Measurements from ENCODE around the gene PSMA7. TPM values are rescaled to one million over a fixed set of nuclear protein-coding genes. Genes with fewer than 3 reads are reported as not detected.

Gene PSMA7
- total RNA-seq (100 to 1,000 TPM; 136 to 176 TPM), polyA plus RNA-seq (100 to 1,000 TPM; 235 to 259 TPM)
- long read RNA-seq, donor 1, transcript PSMA7-201 (3 exons, 925 nt) = minor isoform, 17 of 302 reads
- long read RNA-seq, donor 1, transcript PSMA7-206 (4 exons, 548 nt) = minor isoform, 34 of 302 reads
- long read RNA-seq, donor 1, transcript PSMA7-203 (7 exons, 996 nt) = major isoform, 190 of 302 reads
- long read RNA-seq, donor 1, partial matches to known transcripts = 16 of 302 reads
- long read RNA-seq, donor 1, other reads (novel, unspliced or antisense) = 45 of 302 reads
- long read RNA-seq, donor 2, transcript PSMA7-206 (4 exons, 548 nt) = major isoform, 223 of 339 reads
- long read RNA-seq, donor 2, transcript PSMA7-203 (7 exons, 996 nt) = minor isoform, 96 of 339 reads
- long read RNA-seq, donor 2, partial matches to known transcripts = 12 of 339 reads
- long read RNA-seq, donor 2, other reads (novel, unspliced or antisense) = 7 of 339 reads

DNA sequence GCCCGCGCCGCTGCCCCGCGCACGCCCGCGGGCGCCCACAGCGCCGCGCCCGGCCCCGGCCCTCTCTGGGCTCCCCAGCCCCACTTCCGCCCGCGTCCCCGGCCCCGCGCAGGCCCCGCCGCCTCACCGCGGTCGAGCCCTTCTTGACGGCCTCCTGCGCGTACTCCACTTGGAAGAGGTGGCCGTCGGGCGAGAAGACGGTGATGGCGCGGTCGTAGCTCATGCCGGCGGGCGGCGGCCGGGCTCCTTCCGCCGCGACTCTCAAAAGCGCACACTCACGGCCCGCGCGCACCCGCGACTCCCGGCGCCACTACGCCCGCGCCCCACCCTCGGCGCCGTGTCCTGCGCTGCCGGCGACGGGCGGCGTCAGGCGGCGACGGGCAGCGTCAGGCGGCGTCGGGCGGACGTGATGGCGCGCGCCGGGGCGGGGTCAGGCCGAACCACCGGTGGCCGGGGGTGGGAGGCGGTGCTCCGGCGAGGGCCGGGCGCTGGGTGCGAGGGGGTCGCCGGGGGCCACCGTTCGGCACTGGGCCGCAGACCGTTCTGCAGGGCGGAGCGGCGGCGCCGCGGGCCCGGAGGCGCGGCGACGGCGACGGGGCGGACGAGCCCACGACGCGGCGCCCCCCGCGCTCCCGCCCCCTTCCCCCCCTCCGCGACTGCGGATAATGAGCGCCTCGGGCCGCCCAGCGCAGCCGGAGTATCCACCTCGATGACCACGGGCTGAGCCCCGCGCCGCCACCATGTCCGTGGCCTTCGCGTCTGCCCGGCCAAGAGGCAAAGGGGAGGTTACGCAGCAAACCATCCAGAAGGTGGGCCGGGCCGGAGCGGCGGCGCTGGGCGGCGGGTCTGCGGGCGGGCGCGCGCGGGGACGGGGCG is at the start of gene PSMA7, which contains the start of gene SS18L1:
Gene PSMA7, minus strand, starts transcription at position 314 of the 876 bp plus-strand sequence. Its CDS starts 91 bp downstream, at position 223.
Gene SS18L1, plus strand, starts transcription at position 689 of the 876 bp plus-strand sequence. Its CDS starts 52 bp downstream, at position 741.
- Histone ChIP-seq H3K4me1 (ENCODE audit: control insufficient read depth in 1 of 2, insufficient read depth in 2 of 2, low read length in 2 of 2) (no peaks in the 10 kb centered on the region), H3K27me3 (ENCODE audit: control insufficient read depth in 1 of 2, insufficient read depth in 2 of 2, low read length in 1 of 2) (no peaks in the 10 kb centered on the region), H3K36me3 (ENCODE audit: control insufficient read depth in 1 of 2, insufficient read depth in 2 of 2, low read length in 1 of 2) (peaks cover 0 to 8% of the 10 kb centered on the region in 2 donors), H3K4me3 (ENCODE audit: low read length in 2 of 2) (peak within 1 kb of the TSS; percentile 96 to 98), H3K27ac (ENCODE audit: low read depth in 1 of 2, low read length in 2 of 2) (peak within 1 kb of the TSS; percentile 84 to 93), H3K9me3 (ENCODE audit: control insufficient read depth, low read length) (no peaks in the 10 kb centered on the region)
- intact Hi-C loops (cut with DNase I) = loop anchor here in 1 of 2 donors (5.0 kb wide), 1 partner anchor 39 kb away; the partner anchor contains the start of gene MTG2
- ATAC-seq (ENCODE audit: low FRiP score) = peak; percentile 94
- 1% methylated on average over 82 to 148 of the region's 148 CpGs for WGBS, 2 donors
- peak; percentile 92 to 95 for DNase-seq

DNA sequence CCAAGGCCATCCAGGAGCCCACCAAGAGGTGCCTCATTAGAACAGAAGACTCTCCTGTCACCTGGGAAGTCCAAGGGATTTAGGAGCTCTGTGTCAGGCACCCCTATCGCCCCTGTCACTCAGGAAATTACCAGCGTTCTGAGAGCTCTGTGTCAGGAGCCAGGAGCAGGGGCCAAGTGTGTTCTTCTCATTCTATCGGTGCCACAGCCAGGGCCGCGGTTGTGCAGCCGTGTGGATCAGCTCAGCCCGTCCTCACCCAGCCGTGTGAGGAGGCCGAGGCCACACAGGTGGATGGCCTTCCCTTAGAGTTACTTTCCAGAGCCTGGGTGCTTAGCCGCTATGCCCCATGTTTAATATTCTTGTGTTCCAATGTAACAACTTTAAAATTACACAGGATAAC is 49.4 kb upstream of the PSMA7 start:
- DNase-seq (peak; percentile 17 to 46), ATAC-seq (ENCODE audit: low FRiP score) (no peak)
- no peak overlapping the region for H3K27ac ChIP-seq (ENCODE audit: low read depth in 1 of 2, low read length in 2 of 2)
- no peaks in the 10 kb centered on the region for H3K27me3 ChIP-seq (ENCODE audit: control insufficient read depth in 1 of 2, insufficient read depth in 2 of 2, low read length in 1 of 2)
- WGBS, 2 donors = 82 to 84% methylated on average over 10 of the region's 10 CpGs
- H3K36me3 ChIP-seq (ENCODE audit: control insufficient read depth in 1 of 2, insufficient read depth in 2 of 2, low read length in 1 of 2) = peaks cover 0 to 2% of the 10 kb centered on the region in 2 donors
- H3K4me3 ChIP-seq (ENCODE audit: low read length in 2 of 2) = no peak overlapping the region
- intact Hi-C loops (cut with DNase I) = no loop called here
- H3K4me1 ChIP-seq (ENCODE audit: control insufficient read depth in 1 of 2, insufficient read depth in 2 of 2, low read length in 2 of 2) = no peaks in the 10 kb centered on the region
- no peaks in the 10 kb centered on the region for H3K9me3 ChIP-seq (ENCODE audit: control insufficient read depth, low read length)

DNA sequence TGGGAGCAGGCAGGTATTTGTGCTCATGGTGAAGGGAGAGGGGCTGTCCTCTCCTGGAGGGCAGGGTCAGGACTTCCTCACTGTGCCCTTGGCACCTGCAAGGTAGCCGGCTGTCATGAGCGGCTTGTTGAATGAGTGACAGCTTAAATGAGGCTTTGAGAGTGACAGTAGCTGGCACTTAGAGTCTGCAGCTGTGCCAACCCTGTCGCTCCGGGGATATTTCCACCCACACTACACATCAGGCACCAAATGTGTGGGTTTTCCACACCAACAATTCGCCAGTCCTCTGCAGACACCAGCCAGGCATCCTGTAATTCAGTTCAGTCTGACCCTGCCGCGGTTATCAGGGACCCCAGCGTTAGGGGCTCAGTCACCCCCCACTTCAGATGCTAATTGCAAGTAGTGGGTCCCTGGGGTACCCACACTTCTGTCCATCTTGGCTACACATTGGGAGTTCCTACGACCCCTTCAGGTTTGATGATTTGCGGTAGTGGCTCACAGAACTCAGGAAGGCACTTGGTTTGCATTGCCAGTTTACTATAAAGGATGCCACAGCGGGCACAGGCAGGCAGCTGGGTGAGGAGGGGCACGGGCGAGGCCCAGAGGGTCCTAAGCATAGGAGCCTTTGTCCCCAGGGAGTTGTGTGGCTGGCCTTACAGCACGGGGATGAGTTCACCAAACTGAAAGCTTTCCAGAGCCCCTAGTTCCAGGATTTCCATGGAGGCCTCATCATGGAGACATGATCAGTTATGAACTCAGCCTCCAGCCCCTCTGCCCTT is 48.8 kb upstream of the PSMA7 start:
- Histone ChIP-seq H3K4me3 (ENCODE audit: low read length in 2 of 2) (no peak overlapping the region), H3K9me3 (ENCODE audit: control insufficient read depth, low read length) (no peaks in the 10 kb centered on the region), H3K27ac (ENCODE audit: low read depth in 1 of 2, low read length in 2 of 2) (no peak overlapping the region), H3K27me3 (ENCODE audit: control insufficient read depth in 1 of 2, insufficient read depth in 2 of 2, low read length in 1 of 2) (no peaks in the 10 kb centered on the region), H3K4me1 (ENCODE audit: control insufficient read depth in 1 of 2, insufficient read depth in 2 of 2, low read length in 2 of 2) (no peaks in the 10 kb centered on the region), H3K36me3 (ENCODE audit: control insufficient read depth in 1 of 2, insufficient read depth in 2 of 2, low read length in 1 of 2) (peaks cover 0 to 2% of the 10 kb centered on the region in 2 donors)
- ATAC-seq (ENCODE audit: low FRiP score) (no peak), DNase-seq (peak; percentile 26 to 70)
- intact Hi-C loops (cut with DNase I) = no loop called here
- WGBS, 2 donors = 70 to 75% methylated on average over 14 of the region's 14 CpGs

DNA sequence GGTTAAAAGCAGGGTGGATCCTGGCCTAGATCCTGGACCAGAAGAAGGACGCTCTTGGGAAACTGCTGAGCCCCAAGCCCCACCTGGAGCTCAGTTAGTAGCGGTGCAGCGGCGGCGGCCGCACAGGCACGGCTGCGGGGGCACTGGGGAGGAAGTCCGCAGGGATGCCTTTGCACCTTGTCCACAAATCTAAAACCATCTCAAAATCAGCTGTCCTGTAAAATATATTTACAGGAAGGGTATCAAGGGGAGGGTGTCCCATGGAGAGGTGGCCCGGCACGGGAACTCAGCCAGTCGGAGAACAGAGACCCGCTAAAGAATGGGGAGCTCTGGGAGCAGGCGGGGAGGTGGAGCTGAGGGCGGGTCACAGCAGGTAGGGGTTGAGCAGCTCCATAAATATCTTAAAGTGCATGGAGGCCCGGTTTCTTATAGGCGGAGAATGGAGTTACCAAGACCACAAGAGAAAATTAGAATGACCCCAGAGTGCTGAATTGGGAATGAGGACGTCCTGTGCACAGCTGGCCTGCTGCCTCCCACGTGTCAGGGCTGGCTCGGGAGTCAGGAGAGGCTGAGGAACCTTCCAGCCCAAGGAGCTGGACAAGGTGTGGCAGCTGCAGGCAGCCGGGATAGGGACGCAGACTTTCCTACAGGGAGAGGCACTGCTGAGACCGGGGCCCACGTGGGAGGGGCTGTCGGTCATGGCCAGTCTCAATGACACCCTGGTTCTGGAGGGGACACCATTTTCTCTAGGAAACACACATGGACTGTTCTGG is 47.6 kb upstream of the PSMA7 start:
- Histone ChIP-seq H3K9me3 (ENCODE audit: control insufficient read depth, low read length) (no peaks in the 10 kb centered on the region), H3K27ac (ENCODE audit: low read depth in 1 of 2, low read length in 2 of 2) (no peak overlapping the region), H3K4me1 (ENCODE audit: control insufficient read depth in 1 of 2, insufficient read depth in 2 of 2, low read length in 2 of 2) (peaks cover 0 to 2% of the 10 kb centered on the region in 2 donors), H3K4me3 (ENCODE audit: low read length in 2 of 2) (no peak overlapping the region), H3K27me3 (ENCODE audit: control insufficient read depth in 1 of 2, insufficient read depth in 2 of 2, low read length in 1 of 2) (no peaks in the 10 kb centered on the region), H3K36me3 (ENCODE audit: control insufficient read depth in 1 of 2, insufficient read depth in 2 of 2, low read length in 1 of 2) (peaks cover 0 to 1% of the 10 kb centered on the region in 2 donors)
- intact Hi-C loops (cut with DNase I) = no loop called here
- DNase-seq = peak; percentile 20 to 55
- no peak for ATAC-seq (ENCODE audit: low FRiP score)
- WGBS, 2 donors = 84 to 85% methylated on average over 25 of the region's 25 CpGs

DNA sequence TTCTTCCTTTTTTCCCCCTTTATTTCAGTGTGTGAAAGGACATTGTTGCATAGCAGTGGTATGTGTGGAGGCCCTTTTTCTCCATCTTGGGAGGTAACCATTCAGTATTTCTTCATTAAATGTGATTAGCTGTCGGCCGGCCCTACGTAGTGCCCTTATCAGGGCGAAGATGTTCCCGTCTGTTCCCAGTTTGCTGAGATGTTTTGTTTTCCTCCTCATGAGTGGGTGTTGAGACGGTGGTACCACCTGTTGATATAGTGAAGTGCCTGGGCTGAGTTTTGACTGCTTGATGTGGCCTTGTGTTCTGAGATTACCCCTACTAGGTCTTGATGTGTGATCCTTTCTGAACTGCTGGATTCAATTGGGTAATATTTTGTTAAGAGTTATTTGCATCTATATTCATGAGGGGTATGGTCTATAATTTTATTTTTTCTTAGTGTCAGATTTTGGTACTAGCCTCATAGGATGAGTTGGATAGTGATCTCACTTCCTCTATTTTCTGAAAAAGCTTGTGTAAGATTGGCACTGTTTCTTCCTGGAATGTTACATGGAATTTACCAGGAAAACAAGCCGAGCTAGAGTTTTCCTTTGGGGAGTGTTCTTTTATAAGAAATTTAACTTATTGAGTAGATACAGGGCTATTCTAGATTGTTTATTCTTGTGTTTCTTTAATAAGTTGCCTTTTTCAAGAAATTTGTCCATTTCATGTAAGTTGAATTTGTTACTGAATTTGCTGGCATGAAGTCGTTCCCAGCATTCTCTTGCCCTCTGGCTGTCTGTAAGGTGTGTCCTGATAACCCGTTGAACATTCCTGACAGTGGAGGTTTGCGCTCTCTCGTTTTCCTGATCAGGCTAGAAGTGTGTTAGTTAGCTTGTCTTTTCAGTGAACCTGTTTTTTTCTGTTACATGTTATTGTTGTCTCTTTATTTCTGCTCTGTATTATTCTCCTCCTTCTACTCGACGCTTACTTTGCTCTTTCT is 44.0 kb upstream of the PSMA7 start:
- intact Hi-C loops (cut with DNase I) = loop anchor here in 1 of 2 donors (10.0 kb wide), 1 partner anchor 188 kb away; no protein-coding TSS in a partner anchor
- WGBS, 2 donors = 66 to 70% methylated on average over 13 of the region's 13 CpGs
- H3K27ac ChIP-seq (ENCODE audit: low read depth in 1 of 2, low read length in 2 of 2) = no peak overlapping the region
- peak in 1 of 2 donors; percentile 6 for DNase-seq
- ATAC-seq (ENCODE audit: low FRiP score) = no peak
- H3K9me3 ChIP-seq (ENCODE audit: control insufficient read depth, low read length) = no peaks in the 10 kb centered on the region
- peaks cover 0 to 3% of the 10 kb centered on the region in 2 donors for H3K4me1 ChIP-seq (ENCODE audit: control insufficient read depth in 1 of 2, insufficient read depth in 2 of 2, low read length in 2 of 2)
- no peaks in the 10 kb centered on the region for H3K27me3 ChIP-seq (ENCODE audit: control insufficient read depth in 1 of 2, insufficient read depth in 2 of 2, low read length in 1 of 2)
- no peaks in the 10 kb centered on the region for H3K36me3 ChIP-seq (ENCODE audit: control insufficient read depth in 1 of 2, insufficient read depth in 2 of 2, low read length in 1 of 2)
- no peak overlapping the region for H3K4me3 ChIP-seq (ENCODE audit: low read length in 2 of 2)

DNA sequence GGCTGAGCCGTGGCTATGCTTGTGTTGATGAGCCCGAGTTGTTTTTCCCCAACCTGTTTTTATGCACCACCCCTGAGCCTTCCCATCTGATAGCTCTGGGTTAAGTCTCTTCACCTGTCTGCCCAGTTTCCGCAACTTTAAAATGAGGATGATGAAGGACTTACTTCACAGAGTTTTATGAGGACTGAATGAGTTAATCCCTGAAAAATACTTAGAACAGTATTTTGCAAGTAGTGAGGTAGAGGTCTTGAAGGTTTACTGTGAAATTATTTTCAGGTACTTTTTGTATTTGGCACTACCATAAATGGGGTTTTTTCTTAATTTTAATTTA is 42.9 kb upstream of the PSMA7 start:
- Histone ChIP-seq H3K27ac (ENCODE audit: low read depth in 1 of 2, low read length in 2 of 2) (no peak overlapping the region), H3K4me3 (ENCODE audit: low read length in 2 of 2) (no peak overlapping the region), H3K4me1 (ENCODE audit: control insufficient read depth in 1 of 2, insufficient read depth in 2 of 2, low read length in 2 of 2) (peaks cover 0 to 3% of the 10 kb centered on the region in 2 donors), H3K36me3 (ENCODE audit: control insufficient read depth in 1 of 2, insufficient read depth in 2 of 2, low read length in 1 of 2) (no peaks in the 10 kb centered on the region), H3K27me3 (ENCODE audit: control insufficient read depth in 1 of 2, insufficient read depth in 2 of 2, low read length in 1 of 2) (no peaks in the 10 kb centered on the region), H3K9me3 (ENCODE audit: control insufficient read depth, low read length) (no peaks in the 10 kb centered on the region)
- no peak for ATAC-seq (ENCODE audit: low FRiP score)
- WGBS, 2 donors = 74 to 79% methylated on average over 3 of the region's 3 CpGs
- DNase-seq = no peak
- intact Hi-C loops (cut with DNase I) = loop anchor here in 1 of 2 donors (10.0 kb wide), 1 partner anchor 189 kb away; no protein-coding TSS in a partner anchor
